ENCODE data around the gene GZMH. TPM values are rescaled to one million over a fixed set of nuclear protein-coding genes. Genes with fewer than 3 reads are reported as not detected.
"Not testable (repeated sequence)": the region's sequence is repeated elsewhere in the genome, so short reads cannot be mapped to it uniquely, and the experiment has no call there.

Gene GZMH
- total RNA-seq, result not detected
- 0.34 TPM for polyA plus RNA-seq

- no peak for DNase-seq (ENCODE audit: extremely low spot score)
- no peaks in the 10 kb centered on the region for H3K36me3 ChIP-seq (ENCODE audit: insufficient read depth)
- 80% methylated on average over 2 of the region's 2 CpGs for WGBS
Measured at GRCh38 chr14:24609655-24610344, at the start of gene GZMH. Gene GZMH, minus strand, starts transcription at chr14:24609685. Its CDS starts 72 bp downstream, at chr14:24609613.

GRCh38 chr14:24648361-24648760 is 38.9 kb upstream of the GZMH start:
- H3K36me3 ChIP-seq (ENCODE audit: insufficient read depth); H3K4me1 ChIP-seq (ENCODE audit: insufficient read depth); H3K27ac ChIP-seq (ENCODE audit: low read depth); H3K4me3 ChIP-seq (ENCODE audit: low read depth, low read length); DNase-seq (ENCODE audit: extremely low spot score): not testable (repeated sequence)
- 54% methylated on average over 1 of the region's 1 CpG for WGBS

More at GRCh38 chr14:24609655-24610344, at the start of gene GZMH:
- H3K27ac ChIP-seq (ENCODE audit: low read depth), result no peak within 1 kb of the TSS
- H3K4me3 ChIP-seq (ENCODE audit: low read depth, low read length), result no peak within 1 kb of the TSS
- no peaks in the 10 kb centered on the region for H3K4me1 ChIP-seq (ENCODE audit: insufficient read depth)

- Histone ChIP-seq H3K4me3 (ENCODE audit: low read depth, low read length) (no peak overlapping the region), H3K27ac (ENCODE audit: low read depth) (no peak overlapping the region), H3K4me1 (ENCODE audit: insufficient read depth) (no peaks in the 10 kb centered on the region), H3K36me3 (ENCODE audit: insufficient read depth) (no peaks in the 10 kb centered on the region)
- whole genome bisulfite sequencing, result 68% methylated on average over 3 of the region's 3 CpGs
- no peak for DNase-seq (ENCODE audit: extremely low spot score)
Measured at GRCh38 chr14:24639905-24640304, 30.4 kb upstream of the GZMH start.

- H3K4me1 ChIP-seq (ENCODE audit: insufficient read depth), result no peaks in the 10 kb centered on the region
- no peak overlapping the region for H3K27ac ChIP-seq (ENCODE audit: low read depth)
- H3K36me3 ChIP-seq (ENCODE audit: insufficient read depth), result no peaks in the 10 kb centered on the region
- WGBS, result 94% methylated on average over 3 of the region's 3 CpGs
- no peak for DNase-seq (ENCODE audit: extremely low spot score)
- H3K4me3 ChIP-seq (ENCODE audit: low read depth, low read length), result no peak overlapping the region
Measured at GRCh38 chr14:24639270-24639669, 29.8 kb upstream of the GZMH start.

- no peak within 1 kb of the TSS for H3K4me3 ChIP-seq (ENCODE audit: low read depth, low read length)
- H3K36me3 ChIP-seq (ENCODE audit: insufficient read depth), result no peaks in the 10 kb centered on the region
- H3K27ac ChIP-seq (ENCODE audit: low read depth), result no peak within 1 kb of the TSS
- WGBS, result 64% methylated on average over 2 of the region's 2 CpGs
- no peak for DNase-seq (ENCODE audit: extremely low spot score)
- H3K4me1 ChIP-seq (ENCODE audit: insufficient read depth), result no peaks in the 10 kb centered on the region
Measured at GRCh38 chr14:24634158-24634557, 24.7 kb upstream of the GZMH start, which contains the start of gene GZMB. Gene GZMB, minus strand, starts transcription at chr14:24634190. Its CDS starts 30 bp downstream, at chr14:24634160.

- 88% methylated on average over 1 of the region's 1 CpG for WGBS
- no peak for DNase-seq (ENCODE audit: extremely low spot score)
- Histone ChIP-seq H3K4me1 (ENCODE audit: insufficient read depth) (no peaks in the 10 kb centered on the region), H3K27ac (ENCODE audit: low read depth) (no peak overlapping the region), H3K4me3 (ENCODE audit: low read depth, low read length) (no peak overlapping the region), H3K36me3 (ENCODE audit: insufficient read depth) (no peaks in the 10 kb centered on the region)
Measured at GRCh38 chr14:24633353-24633752, 23.9 kb upstream of the GZMH start.

GRCh38 chr14:24632761-24633160 is 23.3 kb upstream of the GZMH start:
- H3K4me1 ChIP-seq (ENCODE audit: insufficient read depth), result no peaks in the 10 kb centered on the region
- H3K27ac ChIP-seq (ENCODE audit: low read depth), result no peak overlapping the region
- WGBS, result 60% methylated on average over 6 of the region's 6 CpGs
- H3K36me3 ChIP-seq (ENCODE audit: insufficient read depth), result no peaks in the 10 kb centered on the region
- DNase-seq (ENCODE audit: extremely low spot score), result no peak
- no peak overlapping the region for H3K4me3 ChIP-seq (ENCODE audit: low read depth, low read length)

- no peak for DNase-seq (ENCODE audit: extremely low spot score)
- Histone ChIP-seq H3K27ac (ENCODE audit: low read depth) (no peak overlapping the region), H3K4me3 (ENCODE audit: low read depth, low read length) (no peak overlapping the region), H3K36me3 (ENCODE audit: insufficient read depth) (no peaks in the 10 kb centered on the region), H3K4me1 (ENCODE audit: insufficient read depth) (no peaks in the 10 kb centered on the region)
- WGBS, result 56% methylated on average over 4 of the region's 4 CpGs
Measured at GRCh38 chr14:24632336-24632735, 22.9 kb upstream of the GZMH start.

- 92% methylated on average over 11 of the region's 11 CpGs for WGBS
- Histone ChIP-seq H3K36me3 (ENCODE audit: insufficient read depth) (no peaks in the 10 kb centered on the region), H3K4me1 (ENCODE audit: insufficient read depth) (no peaks in the 10 kb centered on the region), H3K4me3 (ENCODE audit: low read depth, low read length) (no peak overlapping the region), H3K27ac (ENCODE audit: low read depth) (no peak overlapping the region)
- DNase-seq (ENCODE audit: extremely low spot score), result no peak
Measured at GRCh38 chr14:24631749-24632335, 22.4 kb upstream of the GZMH start.

GRCh38 chr14:24630872-24631477 is 21.5 kb upstream of the GZMH start:
- no peaks in the 10 kb centered on the region for H3K36me3 ChIP-seq (ENCODE audit: insufficient read depth)
- H3K27ac ChIP-seq (ENCODE audit: low read depth), result no peak overlapping the region
- WGBS, result 63% methylated on average over 10 of the region's 10 CpGs
- H3K4me1 ChIP-seq (ENCODE audit: insufficient read depth), result no peaks in the 10 kb centered on the region
- DNase-seq (ENCODE audit: extremely low spot score), result peak; percentile 45
- H3K4me3 ChIP-seq (ENCODE audit: low read depth, low read length), result no peak overlapping the region

GRCh38 chr14:24630087-24630871 is 20.8 kb upstream of the GZMH start:
- no peak for DNase-seq (ENCODE audit: extremely low spot score)
- WGBS, result 87% methylated on average over 3 of the region's 3 CpGs
- Histone ChIP-seq H3K4me3 (ENCODE audit: low read depth, low read length) (no peak overlapping the region), H3K36me3 (ENCODE audit: insufficient read depth) (no peaks in the 10 kb centered on the region), H3K27ac (ENCODE audit: low read depth) (no peak overlapping the region), H3K4me1 (ENCODE audit: insufficient read depth) (no peaks in the 10 kb centered on the region)

GRCh38 chr14:24629521-24629920 is 20.0 kb upstream of the GZMH start:
- no peak for DNase-seq (ENCODE audit: extremely low spot score)
- no peak overlapping the region for H3K4me3 ChIP-seq (ENCODE audit: low read depth, low read length)
- H3K4me1 ChIP-seq (ENCODE audit: insufficient read depth), result no peaks in the 10 kb centered on the region
- 81% methylated on average over 6 of the region's 6 CpGs for WGBS
- H3K36me3 ChIP-seq (ENCODE audit: insufficient read depth), result no peaks in the 10 kb centered on the region
- no peak overlapping the region for H3K27ac ChIP-seq (ENCODE audit: low read depth)

GRCh38 chr14:24613747-24614146 is 4.3 kb upstream of the GZMH start:
- Histone ChIP-seq H3K36me3 (ENCODE audit: insufficient read depth) (no peaks in the 10 kb centered on the region), H3K4me1 (ENCODE audit: insufficient read depth) (no peaks in the 10 kb centered on the region), H3K27ac (ENCODE audit: low read depth) (no peak overlapping the region), H3K4me3 (ENCODE audit: low read depth, low read length) (no peak overlapping the region)
- WGBS, result 71% methylated on average over 2 of the region's 2 CpGs
- no peak for DNase-seq (ENCODE audit: extremely low spot score)
